PC-9 (cell line): Measurements from ENCODE around the gene DESI2.

ENCODE experiments used
- CTCF ChIP-seq: fragments of 200-600 bp; sonication (generic); conservative IDR thresholded peaks from 2 replicates; pipeline ENCODE4 v1.6.1; 2017; ENCODE audit warnings: mixed run types, antibody characterized with exemption, mild to moderate bottlenecking, moderate library complexity
- EZH2 ChIP-seq: fragments of 200-600 bp; sonication (generic); IDR thresholded peaks from 2 replicates; pipeline ENCODE4 v1.8.0; 2017; ENCODE audit warnings: antibody characterized with exemption, low read depth

GRCh38 chr1:244741692-244742091, 88.8 kb downstream of the DESI2 start:
- TF ChIP-seq CTCF: no peak
- no peak for TF ChIP-seq EZH2
